ENCODE data around the gene SH3TC1.

DNA sequence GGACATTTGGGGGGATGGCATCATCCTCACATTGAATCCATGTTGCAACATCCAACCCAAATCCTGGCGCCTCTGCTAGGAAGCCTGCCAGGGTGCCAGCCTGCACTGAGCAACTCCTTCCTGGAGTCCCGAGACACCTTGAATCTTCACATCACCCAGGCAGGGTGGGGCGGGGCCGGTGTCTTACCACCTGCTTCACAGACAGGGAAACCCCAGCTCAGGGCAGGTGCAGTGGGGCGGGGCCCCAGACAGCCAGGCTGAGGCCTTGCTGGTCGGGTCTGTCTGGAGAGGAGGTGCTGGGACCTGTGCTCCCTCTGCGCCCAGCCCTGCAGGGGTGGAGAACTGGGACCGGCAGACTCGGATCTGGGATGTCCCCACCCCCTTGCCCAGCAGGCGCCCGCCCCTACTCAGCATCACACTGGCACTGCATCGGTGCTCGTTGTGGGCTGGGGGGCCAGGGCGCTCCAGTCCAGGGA is 39.0 kb downstream of the SH3TC1 start:
- no peak for TF ChIP-seq ZNF274 (IDR thresholded peaks at IDR 0.05; ENCODE audit: low read depth, low read length)
- no peak for TF ChIP-seq YY1 (IDR thresholded peaks at IDR 0.05; ENCODE audit: insufficient read depth, insufficient read length)

Measured in NT2/D1 (cell line).